Astrocyte of the spinal cord (primary cell): ENCODE results near the gene SLC25A53.

Source experiments
- DNase-seq: peaks from one replicate; pipeline ENCODE4 v3.0.0; 2011; ENCODE audit warnings: low read depth, low spot score
- H3K4me3 ChIP-seq: 2 replicates; pipeline ENCODE4 v1.5.1; 2011; ENCODE audit warnings: low read depth, mild to moderate bottlenecking, low read length, moderate library complexity
- in situ Hi-C: cut with HindIII; loops from 2 replicates; pipeline ENCODE4 v1.10.0; 2017; ENCODE audit warnings: low sequenced_read_pairs
- TF ChIP-seq, protein P1 (sequence below): IDR thresholded peaks from 2 replicates; pipeline ENCODE4 v1.5.1; 2012; ENCODE audit warnings: low read depth, mild to moderate bottlenecking, low read length, inconsistent platforms

The SLC25A53 gene

DNA sequence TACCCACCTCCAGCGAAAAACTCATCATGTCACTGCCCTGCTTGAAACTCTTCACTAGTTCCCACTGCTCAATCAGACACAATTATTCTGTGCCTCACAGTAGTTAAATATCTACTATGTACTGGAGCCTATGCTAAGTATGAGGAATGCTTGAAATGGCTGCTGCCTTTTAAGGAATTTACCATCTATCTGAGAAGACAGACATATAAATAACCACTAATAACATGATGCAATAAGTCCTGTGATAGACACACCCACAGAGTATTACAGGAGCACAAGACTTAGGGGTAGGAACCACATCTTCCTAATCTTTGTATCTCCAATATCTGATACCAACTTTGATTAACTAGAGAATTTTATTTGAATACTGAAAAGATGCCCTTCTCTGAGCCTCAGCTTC lies 21.1 kb downstream of the SLC25A53 start:
- peak; percentile 3 for DNase-seq
- in situ Hi-C loops, result no loop called here
- TF ChIP-seq, protein P1, sequence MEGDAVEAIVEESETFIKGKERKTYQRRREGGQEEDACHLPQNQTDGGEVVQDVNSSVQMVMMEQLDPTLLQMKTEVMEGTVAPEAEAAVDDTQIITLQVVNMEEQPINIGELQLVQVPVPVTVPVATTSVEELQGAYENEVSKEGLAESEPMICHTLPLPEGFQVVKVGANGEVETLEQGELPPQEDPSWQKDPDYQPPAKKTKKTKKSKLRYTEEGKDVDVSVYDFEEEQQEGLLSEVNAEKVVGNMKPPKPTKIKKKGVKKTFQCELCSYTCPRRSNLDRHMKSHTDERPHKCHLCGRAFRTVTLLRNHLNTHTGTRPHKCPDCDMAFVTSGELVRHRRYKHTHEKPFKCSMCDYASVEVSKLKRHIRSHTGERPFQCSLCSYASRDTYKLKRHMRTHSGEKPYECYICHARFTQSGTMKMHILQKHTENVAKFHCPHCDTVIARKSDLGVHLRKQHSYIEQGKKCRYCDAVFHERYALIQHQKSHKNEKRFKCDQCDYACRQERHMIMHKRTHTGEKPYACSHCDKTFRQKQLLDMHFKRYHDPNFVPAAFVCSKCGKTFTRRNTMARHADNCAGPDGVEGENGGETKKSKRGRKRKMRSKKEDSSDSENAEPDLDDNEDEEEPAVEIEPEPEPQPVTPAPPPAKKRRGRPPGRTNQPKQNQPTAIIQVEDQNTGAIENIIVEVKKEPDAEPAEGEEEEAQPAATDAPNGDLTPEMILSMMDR, result no peak
- H3K4me3 ChIP-seq, result peak overlapping the region; percentile 49

DNA sequence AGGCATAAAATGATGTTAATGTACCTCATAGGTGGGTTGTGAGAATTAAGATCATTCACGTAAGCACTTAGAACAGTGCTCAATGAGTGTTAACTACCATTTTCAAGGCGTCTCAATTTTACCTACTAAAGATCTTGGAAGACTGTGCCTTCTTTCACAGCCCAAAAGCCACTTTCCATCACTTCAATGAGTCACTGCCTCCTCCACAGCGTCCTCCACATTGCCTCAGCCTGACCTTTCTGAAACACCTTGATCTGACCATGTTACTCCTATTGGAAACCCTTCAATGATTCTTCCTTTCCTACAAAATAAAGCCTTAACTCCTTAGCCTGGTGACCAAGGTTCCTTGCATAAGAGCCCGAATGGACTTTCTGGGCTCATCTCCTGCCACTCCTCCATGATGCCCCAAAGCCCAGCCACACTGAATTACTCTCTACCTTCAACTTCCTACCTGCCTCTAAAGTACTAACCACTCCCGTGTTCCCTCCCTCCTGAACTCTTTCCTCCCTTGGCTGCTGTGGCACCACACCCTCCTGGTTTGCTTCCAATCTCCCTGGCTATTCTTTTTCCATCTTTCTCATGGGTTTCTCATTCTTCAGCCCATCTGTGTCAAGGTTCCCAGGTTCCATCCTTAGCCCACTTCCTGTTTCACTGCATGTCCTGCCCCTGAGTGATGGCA lies 22.1 kb downstream of the SLC25A53 start:
- no peak for DNase-seq
- H3K4me3 ChIP-seq, result no peak overlapping the region
- in situ Hi-C loops, result no loop called here
- TF ChIP-seq, protein P1, result no peak

DNA sequence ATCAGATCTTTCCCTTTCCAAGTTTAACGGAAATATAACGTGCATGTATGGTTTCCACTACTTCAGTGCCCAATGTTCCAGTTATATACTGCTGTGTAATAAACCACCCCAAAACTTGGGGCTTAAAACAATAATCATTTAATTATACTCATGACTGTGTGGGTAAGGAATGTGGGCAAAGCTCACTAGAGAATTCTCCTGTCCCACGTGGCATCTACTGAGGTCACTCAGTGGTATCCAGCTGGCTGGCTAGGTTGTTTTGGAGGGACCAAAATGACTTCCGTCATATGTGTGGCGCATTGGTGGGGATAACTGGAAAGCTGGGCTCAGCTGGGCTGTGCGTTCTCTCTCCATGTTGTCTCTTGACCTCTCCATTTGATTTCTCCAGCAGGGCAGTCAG lies 26.0 kb downstream of the SLC25A53 start:
- in situ Hi-C loops, result no loop called here
- TF ChIP-seq, protein P1, result no peak
- no peak for DNase-seq
- H3K4me3 ChIP-seq, result no peak overlapping the region

DNA sequence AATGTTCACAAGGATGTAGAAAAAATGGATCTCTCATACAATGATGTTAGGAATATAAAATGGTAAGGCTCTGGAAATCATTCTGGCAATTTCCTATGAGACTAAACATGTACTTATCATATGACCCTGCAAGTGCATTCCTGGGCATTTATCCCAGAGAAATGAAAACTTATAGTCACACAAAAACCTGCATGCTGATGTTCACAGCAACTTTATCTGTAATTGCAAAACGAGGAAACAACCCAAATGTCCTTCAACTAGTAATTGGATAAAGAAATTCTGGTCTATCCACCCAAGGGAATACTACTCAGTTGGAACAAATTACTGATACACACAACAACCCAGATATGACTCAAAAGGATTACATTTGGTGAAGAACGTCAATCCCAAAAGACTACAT lies 30.0 kb downstream of the SLC25A53 start:
- H3K4me3 ChIP-seq, result no peak overlapping the region
- DNase-seq, result no peak
- in situ Hi-C loops, result no loop called here
- TF ChIP-seq, protein P1, result no peak

DNA sequence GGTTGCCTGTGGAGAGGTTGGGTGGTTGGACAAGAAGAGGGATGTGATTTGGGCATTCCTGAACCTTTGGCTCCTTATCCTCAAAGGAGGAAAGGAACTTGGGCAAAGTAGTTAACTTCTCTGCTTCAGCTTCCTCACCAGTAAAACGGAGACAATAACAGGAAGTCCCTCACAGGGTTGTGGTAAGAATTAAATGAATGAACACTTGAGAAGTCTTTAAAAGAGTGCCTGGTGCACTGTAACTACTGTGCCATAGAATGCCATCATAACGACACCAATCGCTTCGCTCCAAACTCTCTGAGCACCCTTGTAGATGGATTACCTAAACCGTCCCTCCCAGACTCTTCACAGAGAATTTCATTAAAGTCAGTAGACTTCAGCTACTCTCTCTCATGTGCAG lies 34.0 kb downstream of the SLC25A53 start:
- no peak for DNase-seq
- H3K4me3 ChIP-seq, result no peak overlapping the region
- in situ Hi-C loops, result no loop called here
- TF ChIP-seq, protein P1, result no peak

DNA sequence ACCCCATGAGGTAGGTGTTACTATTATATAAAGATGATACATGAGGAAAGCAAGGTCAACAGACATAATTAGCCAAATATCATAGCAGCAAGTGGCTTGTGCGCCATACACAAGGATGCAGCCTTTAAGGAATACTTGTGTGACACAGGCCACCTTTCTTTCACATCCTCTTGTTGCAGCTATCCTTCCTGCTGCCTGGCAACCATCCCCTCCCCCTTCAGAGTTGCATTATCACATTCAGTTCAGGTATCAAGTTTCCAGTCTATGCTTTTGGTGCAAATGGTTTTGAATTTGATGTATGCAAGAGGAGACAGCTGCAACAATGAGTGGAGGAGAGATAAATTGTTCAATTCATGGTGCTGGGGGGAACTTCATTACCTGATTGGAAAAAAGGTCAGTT lies 38.0 kb downstream of the SLC25A53 start:
- TF ChIP-seq, protein P1, result no peak
- no peak for DNase-seq
- H3K4me3 ChIP-seq, result no peak overlapping the region
- in situ Hi-C loops, result no loop called here
